A549 treated with Mapracorat at 1 μM for 4 hours (cell line): Measurements from ENCODE around the gene MAPT. TPM values are rescaled to one million over a fixed set of nuclear protein-coding genes. Genes with fewer than 3 reads are reported as not detected.

ENCODE experiments used
- total RNA-seq: library from RNA; stranded (reverse); fragments of 200-300 nt; extraction: Qiagen RNA extraction; gene quantifications from 5 replicates; pipeline ENCODE4 v1.2.3, GENCODE V29; 2022

The MAPT gene
- total RNA-seq = 1.2 to 2.5 TPM (median 1.5 TPM) in 5 replicates

GRCh38 chr17:45894022-45894784 lies at the start of gene MAPT:
Gene MAPT, plus strand, starts transcription at chr17:45894554. Its CDS starts 67,784 bp downstream, at chr17:45962338.

GRCh38 chr17:45844695-45845375 lies 49.5 kb upstream of the MAPT start, which contains the start of gene SPPL2C:
Gene SPPL2C, plus strand, starts transcription at chr17:45844881. Its CDS starts 26 bp downstream, at chr17:45844907.

GRCh38 chr17:45998987-45999899 lies 104.9 kb downstream of the MAPT start, which contains the start of gene STH:
Gene STH, plus strand, starts transcription at chr17:45999250. Its CDS starts 30 bp downstream, at chr17:45999280.

Other genes with a start within 250 kb of the MAPT start
- gene CRHR1, start 110.2 kb upstream of the MAPT start, total RNA-seq = 0.07 to 0.28 TPM (median 0.17 TPM) in 4 of 5 replicates, not detected in the other
- not detected in 5 replicates for gene SPPL2C, start 49.7 kb upstream of the MAPT start, total RNA-seq
- gene STH, start 104.7 kb downstream of the MAPT start, total RNA-seq = not detected in 5 replicates